LoVo (cell line): Measurements from ENCODE around the gene CD52.

Experiments
- DNase-seq: peaks from one replicate; pipeline ENCODE4 v3.0.0-alpha.2; 2016; ENCODE audit warnings: low spot score

The CD52 gene

GRCh38 chr1:26317612-26318337, at the start of gene CD52:
Gene CD52, plus strand, starts transcription at chr1:26317958. Its CDS starts 60 bp downstream, at chr1:26318018.
- DNase-seq = no peak

GRCh38 chr1:26268290-26269197, 49.2 kb upstream of the CD52 start:
- DNase-seq = no peak

GRCh38 chr1:26269198-26269550, 48.6 kb upstream of the CD52 start:
- DNase-seq = no peak

GRCh38 chr1:26274801-26275425, 42.8 kb upstream of the CD52 start:
- DNase-seq = no peak

GRCh38 chr1:26275580-26276431, 42.0 kb upstream of the CD52 start:
- peak; percentile 86 for DNase-seq

GRCh38 chr1:26276432-26276838, 41.3 kb upstream of the CD52 start:
- DNase-seq = peak; percentile 77

GRCh38 chr1:26277261-26277661, 40.5 kb upstream of the CD52 start:
- no peak for DNase-seq

- DNase-seq = no peak
Observed at GRCh38 chr1:26277719-26278118, 40.0 kb upstream of the CD52 start.

- peak; percentile 81 for DNase-seq
Observed at GRCh38 chr1:26278303-26278702, 39.5 kb upstream of the CD52 start.

GRCh38 chr1:26278724-26279455, 38.9 kb upstream of the CD52 start:
- peak; percentile 66 for DNase-seq

- peak; percentile 90 for DNase-seq
Observed at GRCh38 chr1:26279456-26280332, 38.1 kb upstream of the CD52 start, which contains the start of gene SH3BGRL3. Gene SH3BGRL3, plus strand, starts transcription at chr1:26280086. Its CDS starts 70 bp downstream, at chr1:26280156.

GRCh38 chr1:26280333-26281042, 37.3 kb upstream of the CD52 start:
- DNase-seq = no peak

GRCh38 chr1:26281091-26281958, 36.4 kb upstream of the CD52 start:
- no peak for DNase-seq

- no peak for DNase-seq
Observed at GRCh38 chr1:26281971-26282370, 35.8 kb upstream of the CD52 start.

GRCh38 chr1:26282401-26282918, 35.3 kb upstream of the CD52 start:
- DNase-seq = no peak

- no peak for DNase-seq
Observed at GRCh38 chr1:26283279-26283853, 34.4 kb upstream of the CD52 start.

GRCh38 chr1:26283871-26284596, 33.7 kb upstream of the CD52 start:
- no peak for DNase-seq
